Cortex of kidney (tissue), 1 donor: ENCODE measurements around the gene CAMKMT.

Experiments
- DNase-seq: peaks from one replicate; lab custom pipeline; 2025; lab: John Stamatoyannopoulos, UW

The CAMKMT gene

GRCh38 chr2:44689516-44689915 is 327.8 kb downstream of the CAMKMT start:
- no peak for DNase-seq

- no peak for DNase-seq
Observed at GRCh38 chr2:44691174-44691785, 329.5 kb downstream of the CAMKMT start.

DNA sequence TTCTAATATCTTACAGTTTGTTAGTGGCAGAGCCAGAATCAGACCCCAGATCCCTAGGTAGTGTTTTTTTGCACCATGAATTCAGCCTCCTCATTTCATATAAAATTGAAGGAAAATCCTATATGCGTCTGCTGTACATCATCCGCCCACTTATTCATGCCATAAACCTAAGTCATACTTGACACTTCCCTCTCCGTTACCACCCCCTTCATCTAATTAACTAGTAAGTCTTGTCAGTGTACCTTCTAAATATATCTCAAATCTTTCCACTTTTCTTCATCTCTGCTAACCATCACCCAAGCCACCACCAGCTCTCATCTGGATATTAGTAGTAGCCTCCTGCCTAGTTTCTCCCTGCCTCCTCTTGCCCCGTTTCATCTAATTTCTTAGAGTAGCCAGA is 331.1 kb downstream of the CAMKMT start:
- no peak for DNase-seq

GRCh38 chr2:44700824-44701223 is 339.1 kb downstream of the CAMKMT start:
- no peak for DNase-seq

DNA sequence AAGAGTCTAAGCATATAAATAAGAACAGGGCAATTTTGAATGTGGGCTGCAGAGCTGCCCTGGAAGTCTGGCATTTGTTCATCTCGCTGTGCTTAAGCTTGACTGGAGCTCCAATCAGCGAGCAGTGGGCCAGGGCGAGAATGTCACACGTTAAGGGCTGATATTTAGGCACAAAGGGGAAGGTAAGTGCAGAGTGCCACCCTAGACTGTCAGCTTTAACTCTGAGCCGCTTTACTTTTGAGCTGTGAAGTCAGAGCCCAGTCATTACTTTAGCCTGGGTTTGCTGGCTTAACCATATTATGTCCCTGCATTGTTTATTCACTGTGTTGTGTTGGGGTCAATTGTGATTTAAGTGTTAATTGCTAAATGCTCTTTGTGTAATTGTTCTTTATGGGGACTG is 343.6 kb downstream of the CAMKMT start:
- no peak for DNase-seq

- no peak for DNase-seq
Observed at GRCh38 chr2:44705876-44706480, 344.2 kb downstream of the CAMKMT start.

DNA sequence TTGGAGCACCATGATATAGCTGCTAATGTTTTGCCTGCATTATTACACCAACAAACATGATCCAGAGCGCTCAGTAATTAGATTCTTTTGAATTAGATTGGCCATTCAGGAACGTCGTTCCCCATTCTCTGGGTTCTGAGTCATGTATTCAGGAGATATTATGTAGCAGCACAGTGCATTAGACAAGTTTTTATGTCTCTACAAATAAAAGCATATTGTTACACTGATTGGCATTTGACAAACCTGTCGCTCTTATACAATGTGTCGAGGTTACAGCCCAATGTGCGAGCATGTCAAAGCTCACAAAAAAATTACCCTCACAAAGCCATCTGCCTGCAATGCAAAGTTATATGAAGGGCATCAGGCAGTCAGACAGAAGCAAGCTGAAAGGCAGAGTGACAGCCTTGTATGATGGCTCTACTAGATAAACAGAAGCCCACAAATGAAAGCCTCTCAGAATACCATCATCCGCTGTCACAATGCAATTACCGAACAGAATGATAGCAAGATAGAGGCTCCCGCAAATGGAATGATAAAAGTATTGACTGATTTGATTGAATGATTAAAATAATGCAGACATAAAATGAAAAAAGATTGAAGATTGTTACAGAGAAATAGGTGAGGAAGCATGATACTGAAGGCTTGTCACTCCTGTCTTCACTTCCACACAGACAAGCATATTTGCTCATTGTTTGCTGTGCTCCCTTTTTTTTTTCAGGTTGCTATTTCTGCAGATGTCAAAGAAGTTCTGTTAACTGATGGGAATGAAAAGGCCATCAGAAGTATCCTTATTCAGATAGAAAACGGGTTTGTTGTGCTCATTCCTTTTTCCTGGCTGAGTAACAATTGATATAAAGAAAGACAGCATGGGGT is 345.2 kb downstream of the CAMKMT start:
- no peak for DNase-seq

DNA sequence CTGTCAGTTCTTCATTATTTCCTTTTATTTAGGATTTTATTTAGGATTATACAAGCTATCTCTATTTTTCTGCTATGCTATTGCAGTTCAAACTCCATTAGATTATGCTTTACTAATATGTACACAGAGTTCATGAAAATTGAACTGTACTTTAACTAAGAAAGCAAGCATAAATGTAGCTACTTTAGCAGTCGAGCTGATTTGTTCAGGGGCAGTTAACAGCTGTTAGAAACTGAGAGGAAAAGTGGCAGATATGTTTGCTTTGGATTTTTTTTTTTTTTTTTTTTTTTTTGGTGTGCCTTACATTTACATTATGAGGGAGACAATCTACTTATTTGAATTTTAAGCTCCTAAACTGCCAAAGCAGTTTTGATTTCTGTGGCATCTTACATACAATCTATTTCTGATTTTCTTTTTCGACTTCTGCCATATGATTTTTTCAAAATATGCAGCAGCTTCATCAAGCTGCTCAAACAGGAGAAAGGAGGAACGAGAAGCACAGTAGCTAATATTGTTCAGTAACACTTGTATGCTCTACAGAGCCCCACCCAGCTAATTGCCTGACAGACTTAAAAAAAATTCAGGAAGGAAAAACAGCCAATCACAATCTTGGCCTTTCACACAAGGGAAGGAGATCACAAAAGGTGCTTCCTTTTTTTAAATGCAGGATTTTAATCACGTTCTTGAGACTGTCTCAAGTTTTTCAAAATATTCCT is 346.4 kb downstream of the CAMKMT start:
- DNase-seq: no peak

DNA sequence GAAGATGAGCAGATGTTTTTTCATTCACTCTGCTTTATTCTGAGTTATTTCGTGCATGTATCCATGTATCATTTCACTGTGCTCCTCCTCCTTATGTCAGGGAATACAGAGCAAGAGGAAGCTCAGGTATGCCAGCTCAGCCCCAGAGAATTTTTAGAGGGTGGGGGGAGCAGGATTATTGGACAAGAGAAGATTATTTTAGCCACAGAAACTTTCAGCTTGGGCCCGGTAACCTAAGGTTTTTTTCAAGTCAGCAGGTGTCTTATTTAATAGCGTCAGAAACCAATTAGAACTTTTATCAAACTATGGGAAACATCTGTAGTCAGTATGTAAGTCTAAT is 346.9 kb downstream of the CAMKMT start:
- DNase-seq: no peak

DNA sequence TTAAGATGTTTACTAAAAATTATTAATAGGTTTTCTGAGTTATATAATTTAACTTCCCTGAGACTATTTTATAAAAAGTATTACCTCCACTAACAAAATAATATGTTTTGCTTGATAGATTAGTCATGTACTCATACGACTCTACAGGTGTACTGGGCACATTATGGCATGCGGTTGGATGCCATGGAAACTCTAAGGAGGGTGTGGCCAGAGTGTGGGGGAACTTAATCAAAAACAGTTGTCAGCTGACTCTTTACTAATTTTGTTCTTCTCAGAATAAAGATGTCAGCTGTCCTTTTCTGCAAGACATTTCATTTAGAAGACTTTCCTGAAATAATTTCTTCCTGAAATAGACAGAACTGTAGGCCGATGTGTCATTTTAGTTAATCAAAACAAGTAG is 351.4 kb downstream of the CAMKMT start:
- no peak for DNase-seq

DNA sequence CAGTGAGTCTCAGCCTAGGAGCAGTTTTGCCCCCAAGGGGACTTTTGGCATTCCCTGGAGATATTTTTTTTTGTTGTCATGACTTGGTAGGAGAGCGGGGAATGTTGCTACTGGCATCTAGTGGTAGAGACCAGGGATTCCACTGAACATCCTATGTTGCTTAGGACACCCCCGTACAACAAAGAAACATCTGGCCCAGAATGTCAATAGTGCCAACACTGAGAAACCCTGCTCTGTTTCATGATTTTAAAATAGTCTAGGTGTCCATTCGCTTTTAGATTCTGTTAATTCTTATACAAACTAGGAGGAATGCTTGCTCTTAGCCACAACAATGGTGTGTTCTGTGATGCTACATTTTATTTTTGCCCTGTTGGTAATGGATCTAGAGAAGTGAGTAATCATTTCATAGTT is 353.9 kb downstream of the CAMKMT start:
- no peak for DNase-seq

GRCh38 chr2:44716131-44716530 is 354.4 kb downstream of the CAMKMT start:
- DNase-seq: no peak

DNA sequence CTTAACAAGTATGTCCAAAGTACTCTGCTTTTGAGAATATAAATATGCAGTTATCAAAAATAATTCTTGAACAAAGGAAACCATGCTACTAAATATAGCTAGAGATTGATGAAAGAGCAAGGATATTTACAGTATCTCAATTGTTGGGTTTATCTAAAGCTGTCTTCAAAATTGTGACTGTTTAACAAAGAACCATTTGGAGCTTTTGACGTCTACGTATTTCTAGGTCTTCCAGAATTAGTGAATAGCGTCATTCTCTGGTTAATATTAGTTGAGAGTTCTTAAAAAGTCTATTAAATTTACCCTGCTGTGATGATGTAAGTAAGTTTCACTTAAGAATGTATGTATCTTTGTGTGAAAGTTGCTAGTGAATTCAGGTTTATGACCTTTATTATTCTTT is 356.7 kb downstream of the CAMKMT start:
- no peak for DNase-seq

DNA sequence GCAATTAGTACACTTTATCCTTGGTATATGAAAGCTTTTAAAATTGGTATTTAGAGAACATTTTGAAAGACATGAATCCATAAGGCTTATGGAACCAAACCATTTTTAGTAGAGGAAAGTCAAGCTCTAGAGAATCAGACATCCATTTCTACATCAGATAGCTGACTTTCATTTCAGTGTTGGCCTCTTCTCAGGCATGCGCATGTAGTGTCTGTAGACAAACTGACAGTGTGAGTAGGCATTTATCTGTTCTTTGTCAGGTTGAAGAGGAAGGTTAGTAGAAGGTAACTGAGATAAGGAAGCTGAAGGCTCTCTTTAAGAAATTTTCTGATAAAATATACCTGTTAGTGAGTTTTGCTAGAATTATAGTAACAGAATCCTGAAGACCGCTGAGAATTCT is 357.8 kb downstream of the CAMKMT start:
- DNase-seq: no peak

DNA sequence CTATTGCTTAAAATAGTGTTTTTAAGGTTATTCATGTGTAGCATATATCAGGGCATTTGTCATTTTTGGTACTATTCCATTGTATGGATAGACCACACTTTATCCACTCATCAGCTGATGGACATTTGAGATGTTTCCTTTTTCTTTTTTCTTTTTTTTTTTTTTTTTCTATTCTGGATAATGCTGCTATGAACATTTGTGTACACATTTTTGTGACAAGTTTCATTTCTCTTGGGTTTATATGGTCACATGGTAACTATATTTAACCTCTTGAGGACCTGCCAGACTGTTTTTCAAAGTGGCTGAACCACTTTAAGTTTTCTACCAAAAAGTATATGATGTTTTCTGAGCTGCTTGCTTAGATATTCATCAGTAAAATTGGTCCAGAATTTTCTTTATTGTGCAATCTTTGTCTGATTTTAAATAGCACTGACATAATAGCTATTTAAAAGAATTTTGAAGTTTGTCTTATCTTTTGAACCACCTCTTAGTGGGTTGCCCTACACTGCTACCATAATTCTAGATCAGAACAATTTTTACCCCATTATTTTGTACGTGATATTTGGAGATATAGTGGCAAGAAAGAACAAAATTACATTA is 360.4 kb downstream of the CAMKMT start:
- DNase-seq: no peak

DNA sequence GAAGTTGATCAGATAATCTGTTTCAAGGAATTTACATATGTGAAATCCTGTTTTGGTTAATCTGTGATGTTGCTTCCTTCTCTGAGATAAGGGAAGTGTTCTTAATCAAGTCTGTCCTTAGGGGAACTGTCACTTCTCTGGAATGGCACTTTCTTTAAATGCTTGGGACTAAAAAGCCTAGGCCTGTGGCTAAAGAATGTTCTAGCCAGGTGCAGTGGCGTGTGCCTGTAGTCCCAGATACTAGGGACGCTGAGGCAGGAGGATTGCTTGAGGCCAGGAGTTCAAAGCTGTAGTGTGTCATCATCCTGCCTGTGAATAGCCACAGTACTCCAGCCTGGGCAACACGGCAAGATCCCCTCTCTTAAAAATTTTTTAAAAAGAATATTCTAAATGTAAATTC is 362.2 kb downstream of the CAMKMT start:
- DNase-seq: no peak

DNA sequence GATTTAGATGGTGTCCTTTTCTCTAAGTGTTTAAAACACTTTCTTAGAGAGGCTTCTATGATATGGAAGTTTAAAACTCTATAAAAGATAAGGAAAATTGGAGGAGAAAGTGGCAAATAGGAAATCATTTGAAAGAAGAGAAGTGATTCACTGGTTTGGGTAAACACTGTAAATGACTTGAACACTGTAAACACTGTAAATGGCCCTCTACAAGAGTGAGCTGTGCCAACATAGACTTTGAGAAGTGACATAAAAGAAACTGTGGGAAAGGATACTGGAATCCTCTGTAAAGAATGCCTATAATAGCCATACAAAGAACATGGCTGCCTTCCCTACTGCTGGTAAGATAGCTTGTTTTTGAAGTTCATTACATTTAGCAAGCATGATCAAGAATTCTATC is 368.8 kb downstream of the CAMKMT start:
- DNase-seq: no peak

DNA sequence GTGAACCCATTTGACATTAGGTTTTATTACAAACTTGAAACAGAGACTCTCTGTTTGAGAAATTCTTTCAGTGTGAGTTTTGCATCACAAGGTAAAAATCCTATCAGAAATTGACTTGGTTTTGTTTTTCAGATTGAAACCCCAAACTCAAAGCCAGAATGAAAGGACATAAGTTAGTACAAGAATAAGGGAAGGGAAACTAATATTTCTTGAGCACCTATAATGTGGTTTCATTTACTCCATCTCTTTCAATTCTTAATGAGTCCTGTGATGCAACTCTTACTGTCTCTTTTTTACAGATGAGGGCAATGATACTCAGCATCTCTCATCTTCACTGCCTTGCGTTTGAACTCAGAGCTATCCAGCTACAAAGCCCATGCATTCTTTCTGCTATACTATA is 369.8 kb downstream of the CAMKMT start:
- no peak for DNase-seq

GRCh38 chr2:44736270-44736942 is 374.7 kb downstream of the CAMKMT start:
- DNase-seq: no peak

GRCh38 chr2:44740678-44741077 is 378.9 kb downstream of the CAMKMT start:
- no peak for DNase-seq

- DNase-seq: no peak
Observed at GRCh38 chr2:44741507-44741906, 379.8 kb downstream of the CAMKMT start.

DNA sequence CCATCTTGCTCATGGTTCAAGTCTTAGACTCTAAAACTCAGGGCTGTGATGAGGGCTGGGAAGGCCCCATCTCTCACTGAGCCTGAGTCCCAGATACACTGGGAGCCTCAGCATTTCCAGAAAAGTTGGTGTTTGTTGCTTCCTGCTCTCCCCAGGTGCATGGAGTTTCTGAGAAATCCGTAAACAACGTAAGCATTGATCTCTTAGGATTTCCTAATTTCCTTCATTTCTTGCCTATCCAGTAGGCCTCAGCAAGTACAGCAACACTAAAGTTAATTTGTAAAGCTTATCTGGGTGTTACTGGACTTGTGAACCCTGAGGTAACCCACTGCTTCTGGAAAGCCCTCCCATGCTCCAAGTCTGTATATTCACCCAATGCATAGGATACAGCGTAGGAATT is 380.3 kb downstream of the CAMKMT start:
- DNase-seq: no peak
